WTC11 (cell line): Measurements from ENCODE around the gene ARF5. TPM values are rescaled to one million over a fixed set of nuclear protein-coding genes. Genes with fewer than 3 reads are reported as not detected.

Source experiments
- ATF2 ChIP-seq: sonication (generic); formaldehyde crosslinking; IDR thresholded peaks from 2 replicates; pipeline ENCODE4 v1.8.1; 2022; ENCODE audit warnings: low read depth, missing genetic modification reagents, borderline replicate concordance
- ATF6 ChIP-seq: sonication (generic); formaldehyde crosslinking; IDR thresholded peaks from 2 replicates; pipeline ENCODE4 v1.8.1; 2023; ENCODE audit warnings: mild to moderate bottlenecking, missing genetic modification reagents
- CTCF ChIP-seq: fragments of 200-600 bp; IDR thresholded peaks from 2 replicates; pipeline ENCODE4 v1.8.0; 2022; ENCODE audit warnings: antibody characterized with exemption
- E2F5 ChIP-seq: sonication (generic); formaldehyde crosslinking; IDR thresholded peaks from 2 replicates; pipeline ENCODE4 v1.8.1; 2022; ENCODE audit warnings: mild to moderate bottlenecking, moderate library complexity, missing genetic modification reagents
- ELF4 ChIP-seq: sonication (generic); formaldehyde crosslinking; IDR thresholded peaks from 2 replicates; pipeline ENCODE4 v1.8.1; 2022; ENCODE audit warnings: low read depth, mild to moderate bottlenecking, moderate library complexity, missing genetic modification reagents
- EMX1 ChIP-seq: fragments of 250-450 bp; sonication (Bioruptor Pico); IDR thresholded peaks from 2 replicates; pipeline ENCODE4 v1.8.0; 2021; ENCODE audit warnings: mild to moderate bottlenecking
- FOXK1 ChIP-seq: sonication (generic); formaldehyde crosslinking; IDR thresholded peaks from 2 replicates; pipeline ENCODE4 v1.8.0; 2022; ENCODE audit warnings: mild to moderate bottlenecking, moderate library complexity, missing genetic modification reagents
- GABPB1 ChIP-seq: sonication (generic); formaldehyde crosslinking; IDR thresholded peaks from 2 replicates; pipeline ENCODE4 v1.8.1; 2023; ENCODE audit warnings: mild to moderate bottlenecking, missing genetic modification reagents
- GTF2I ChIP-seq: fragments of 250-450 bp; sonication (Bioruptor Pico); conservative IDR thresholded peaks from 2 replicates; pipeline ENCODE4 v1.4.0; 2021; ENCODE audit warnings: mild to moderate bottlenecking
- KAT7 ChIP-seq: sonication (generic); formaldehyde crosslinking; IDR thresholded peaks from 2 replicates; pipeline ENCODE4 v1.8.1; 2023; ENCODE audit warnings: missing genetic modification reagents, mild to moderate bottlenecking, borderline replicate concordance
- MLX ChIP-seq: sonication (generic); formaldehyde crosslinking; IDR thresholded peaks from 2 replicates; pipeline ENCODE4 v1.8.1; 2023; ENCODE audit warnings: mild to moderate bottlenecking, missing genetic modification reagents, moderate library complexity
- MYBL2 ChIP-seq: sonication (generic); formaldehyde crosslinking; IDR thresholded peaks from 2 replicates; pipeline ENCODE4 v1.8.1; 2023; ENCODE audit warnings: mild to moderate bottlenecking, moderate library complexity, missing genetic modification reagents
- PREB ChIP-seq: sonication (generic); formaldehyde crosslinking; IDR thresholded peaks from 2 replicates; pipeline ENCODE4 v1.8.1; 2022; ENCODE audit warnings: mild to moderate bottlenecking, missing genetic modification reagents, moderate library complexity, borderline replicate concordance
- RORB ChIP-seq: fragments of 250-450 bp; sonication (Bioruptor Pico); IDR thresholded peaks from 2 replicates; pipeline ENCODE4 v1.9.0; 2021; ENCODE audit warnings: mild to moderate bottlenecking
- STAT6 ChIP-seq: sonication (generic); formaldehyde crosslinking; conservative IDR thresholded peaks from 2 replicates; pipeline ENCODE4 v1.8.1; 2023; ENCODE audit warnings: mild to moderate bottlenecking, low read depth, missing genetic modification reagents, moderate library complexity
- TCF7 ChIP-seq: sonication (generic); formaldehyde crosslinking; IDR thresholded peaks from 2 replicates; pipeline ENCODE4 v1.8.0; 2022; ENCODE audit warnings: mild to moderate bottlenecking, low read depth, missing genetic modification reagents, moderate library complexity
- ZBTB43 ChIP-seq: sonication (generic); formaldehyde crosslinking; IDR thresholded peaks from 2 replicates; pipeline ENCODE4 v1.8.1; 2023; ENCODE audit warnings: mild to moderate bottlenecking, missing genetic modification reagents
- ZNF138 ChIP-seq: sonication (generic); formaldehyde crosslinking; conservative IDR thresholded peaks from 2 replicates; pipeline ENCODE4 v1.8.1; 2022; ENCODE audit warnings: mild to moderate bottlenecking, moderate library complexity, missing genetic modification reagents
- ZNF232 ChIP-seq: sonication (generic); formaldehyde crosslinking; IDR thresholded peaks from 2 replicates; pipeline ENCODE4 v1.8.0; 2022; ENCODE audit warnings: mild to moderate bottlenecking, missing genetic modification reagents
- ZNF281 ChIP-seq: sonication (generic); formaldehyde crosslinking; IDR thresholded peaks from 2 replicates; pipeline ENCODE4 v1.8.0; 2023; ENCODE audit warnings: mild to moderate bottlenecking, missing genetic modification reagents
- total RNA-seq: library from RNA; stranded (reverse); gene quantifications from 3 replicates; pipeline ENCODE4 v1.2.3, GENCODE V29; 2021

ARF5 gene
- total RNA-seq, 1 experiment from 2014 or later: 167 TPM

- peak; percentile 44; the same call in 1 of the 2 replicates for TF ChIP-seq ZNF281
- TF ChIP-seq FOXK1: peak; percentile 71; the same call in 1 of the 2 replicates
- TF ChIP-seq ZNF232: peak; percentile 82
- TF ChIP-seq ZNF138: no peak
- TF ChIP-seq KAT7: no peak
- TF ChIP-seq E2F5: no peak
- TF ChIP-seq ATF6 (CRISPR knock-in tag): no peak
- no peak for TF ChIP-seq ZBTB43 (CRISPR knock-in tag)
- no peak for TF ChIP-seq TCF7 (CRISPR knock-in tag)
- no peak for TF ChIP-seq RORB (CRISPR knock-in tag)
- TF ChIP-seq MYBL2: no peak
- TF ChIP-seq GTF2I: no peak
- TF ChIP-seq STAT6: no peak
- no peak for TF ChIP-seq PREB
- TF ChIP-seq CTCF: peak; percentile 13; the same call in 1 of the 2 replicates
- no peak for TF ChIP-seq ELF4 (CRISPR knock-in tag)
- TF ChIP-seq ATF2 (CRISPR knock-in tag): no peak
- TF ChIP-seq EMX1 (CRISPR knock-in tag): no peak
- TF ChIP-seq MLX (CRISPR knock-in tag): 0 out of 2 replicates have a peak, but pooled peaks have one; percentile 30
- TF ChIP-seq GABPB1 (CRISPR knock-in tag): no peak
Measured at GRCh38 chr7:127588697-127589482, 679 bp downstream of the ARF5 start (continued).
